Measurements from ENCODE around the gene MPEG1. TPM values are rescaled to one million over a fixed set of nuclear protein-coding genes. Genes with fewer than 3 reads are reported as not detected.

The MPEG1 gene
- total RNA-seq, 2 donors from 2014 or later: not detected

DNA sequence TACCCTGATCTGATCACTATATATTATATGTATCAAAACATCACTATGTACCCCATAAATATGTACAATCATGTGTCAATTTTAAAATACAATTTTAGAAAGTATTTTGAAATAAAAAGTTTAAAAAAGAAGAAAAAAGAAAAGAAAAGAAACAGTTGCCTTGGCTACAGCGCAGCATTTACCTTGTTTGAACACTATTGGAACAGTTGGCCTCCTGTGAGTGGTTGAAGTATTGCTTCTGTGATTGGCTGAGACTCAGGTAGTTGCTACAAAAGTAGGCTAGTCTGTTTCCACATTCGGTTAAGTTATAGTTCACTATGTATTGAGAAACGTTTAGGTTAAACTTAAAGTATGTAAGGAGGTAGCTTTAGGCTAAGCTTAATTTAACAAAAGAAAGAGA is 48.7 kb downstream of the MPEG1 start:
- DNase-seq (ENCODE audit: low spot score in 2 of 2) (no peak), ATAC-seq (no peak)
- Mint-ChIP-seq H3K27ac (no peak overlapping the region), H3K36me3 (no peaks in the 10 kb centered on the region), H3K9me3 (no peaks in the 10 kb centered on the region)

Other genes starting within 250 kb of the MPEG1 start
- gene GLYATL1B, start 126.6 kb downstream of the MPEG1 start, total RNA-seq: not detected
- 10 to 100 TPM; 42.8 to 47.6 TPM for gene FAM111B, start 105.7 kb downstream of the MPEG1 start, total RNA-seq
- gene FAM111A, start 70.1 kb downstream of the MPEG1 start, total RNA-seq: 100 to 1,000 TPM in 1 of 2 donors, 10 to 100 TPM in 1; 86.7 to 128 TPM
- gene DTX4, start 40.8 kb downstream of the MPEG1 start, total RNA-seq: under 1 TPM in 1 of 2 donors, not detected in 1; 0.16 TPM
- not detected for gene OR5AN1, start 146.0 kb upstream of the MPEG1 start, total RNA-seq
- gene OR5A2, start 213.5 kb upstream of the MPEG1 start, total RNA-seq: not detected
- gene OR5A1, start 223.5 kb upstream of the MPEG1 start, total RNA-seq: not detected
- not detected for gene OR4D6, start 244.0 kb upstream of the MPEG1 start, total RNA-seq